Measurements from ENCODE around the gene FAM171A1. TPM values are rescaled to one million over a fixed set of nuclear protein-coding genes. Genes with fewer than 3 reads are reported as not detected.

FAM171A1 gene
- total and polyA plus RNA-seq, 2 donors (not counting 1 experiment from before 2014, with no cell fraction given) = 8.8 to 10.3 TPM

GRCh38 chr10:15329437-15329836 is 41.7 kb downstream of the FAM171A1 start:
- H3K4me3 ChIP-seq (replicated peaks in 1 of 4; ENCODE audit: control extremely low read depth in 1 of 4, insufficient read depth in 1 of 4, low read depth in 3 of 4, low read length in 4 of 4) = no peak overlapping the region
- TF ChIP-seq EZH2 (IDR thresholded peaks at IDR 0.05; ENCODE audit: low read length, missing control alignments) = no peak
- TF ChIP-seq CTCF (conservative IDR thresholded peaks at IDR 0.05 in 1 of 2, IDR thresholded peaks at IDR 0.05 in 1 of 2; ENCODE audit: low read depth in 1 of 2, low read length in 2 of 2) = no peak
- no peak overlapping the region for H2AFZ ChIP-seq (ENCODE audit: low read length)
- no peaks in the 10 kb centered on the region for H3K9me3 ChIP-seq (ENCODE audit: control insufficient read depth, insufficient read depth, low read depth, low read length)
- peaks cover 10% of the 10 kb centered on the region for H3K4me1 ChIP-seq (ENCODE audit: control insufficient read depth, extremely low read depth, insufficient read depth, low read length)
- no peaks in the 10 kb centered on the region for H3K79me2 ChIP-seq (ENCODE audit: control insufficient read depth, insufficient read depth, low read length)
- H3K27ac ChIP-seq (ENCODE audit: insufficient read depth, low read length) = no peak overlapping the region
- H3K4me2 ChIP-seq (ENCODE audit: extremely low read depth, insufficient read depth, low read length) = no peak overlapping the region
- no peak for DNase-seq (ENCODE audit: low read depth in 2 of 2)
- no peak overlapping the region for H3K9ac ChIP-seq (ENCODE audit: insufficient read depth, low read length)
- no peaks in the 10 kb centered on the region for H4K20me1 ChIP-seq (ENCODE audit: control insufficient read depth, extremely low read depth, insufficient read depth, low read length)
- no peaks in the 10 kb centered on the region for H3K36me3 ChIP-seq (ENCODE audit: control insufficient read depth, insufficient read depth, low read length)
- H3K27me3 ChIP-seq (ENCODE audit: control insufficient read depth, insufficient read depth, low read length) = no peaks in the 10 kb centered on the region

- no peak overlapping the region for H2AFZ ChIP-seq (ENCODE audit: low read length)
- H3K4me2 ChIP-seq (ENCODE audit: extremely low read depth, insufficient read depth, low read length) = no peak overlapping the region
- peaks cover 5% of the 10 kb centered on the region for H3K4me1 ChIP-seq (ENCODE audit: control insufficient read depth, extremely low read depth, insufficient read depth, low read length)
These were observed 45.2 kb downstream of the FAM171A1 start for GRCh38 chr10:15325944-15326284.

GRCh38 chr10:15325243-15325943 is 45.7 kb downstream of the FAM171A1 start:
- H4K20me1 ChIP-seq (ENCODE audit: control insufficient read depth, extremely low read depth, insufficient read depth, low read length) = no peaks in the 10 kb centered on the region
- H3K27me3 ChIP-seq (ENCODE audit: control insufficient read depth, insufficient read depth, low read length) = no peaks in the 10 kb centered on the region
- DNase-seq (ENCODE audit: low read depth in 2 of 2) = peak; percentile 77 to 91
- H3K4me2 ChIP-seq (ENCODE audit: extremely low read depth, insufficient read depth, low read length) = no peak overlapping the region
- H3K36me3 ChIP-seq (ENCODE audit: control insufficient read depth, insufficient read depth, low read length) = no peaks in the 10 kb centered on the region
- peaks cover 5% of the 10 kb centered on the region for H3K4me1 ChIP-seq (ENCODE audit: control insufficient read depth, extremely low read depth, insufficient read depth, low read length)
- H3K9ac ChIP-seq (ENCODE audit: insufficient read depth, low read length) = no peak overlapping the region
- no peak overlapping the region for H3K4me3 ChIP-seq (replicated peaks in 1 of 4; ENCODE audit: control extremely low read depth in 1 of 4, insufficient read depth in 1 of 4, low read depth in 3 of 4, low read length in 4 of 4)
- no peaks in the 10 kb centered on the region for H3K9me3 ChIP-seq (ENCODE audit: control insufficient read depth, insufficient read depth, low read depth, low read length)
- no peaks in the 10 kb centered on the region for H3K79me2 ChIP-seq (ENCODE audit: control insufficient read depth, insufficient read depth, low read length)
- TF ChIP-seq CTCF (conservative IDR thresholded peaks at IDR 0.05 in 1 of 2, IDR thresholded peaks at IDR 0.05 in 1 of 2; ENCODE audit: low read depth in 1 of 2, low read length in 2 of 2) (no peak), EZH2 (IDR thresholded peaks at IDR 0.05; ENCODE audit: low read length, missing control alignments) (no peak)
- no peak overlapping the region for H2AFZ ChIP-seq (ENCODE audit: low read length)
- no peak overlapping the region for H3K27ac ChIP-seq (ENCODE audit: insufficient read depth, low read length)

More at GRCh38 chr10:15325944-15326284, 45.2 kb downstream of the FAM171A1 start:
- no peaks in the 10 kb centered on the region for H3K36me3 ChIP-seq (ENCODE audit: control insufficient read depth, insufficient read depth, low read length)
- TF ChIP-seq CTCF (conservative IDR thresholded peaks at IDR 0.05 in 1 of 2, IDR thresholded peaks at IDR 0.05 in 1 of 2; ENCODE audit: low read depth in 1 of 2, low read length in 2 of 2) (no peak), EZH2 (IDR thresholded peaks at IDR 0.05; ENCODE audit: low read length, missing control alignments) (no peak)
- H3K4me3 ChIP-seq (replicated peaks in 1 of 4; ENCODE audit: control extremely low read depth in 1 of 4, insufficient read depth in 1 of 4, low read depth in 3 of 4, low read length in 4 of 4) = no peak overlapping the region
- DNase-seq (ENCODE audit: low read depth in 2 of 2) = no peak
- no peaks in the 10 kb centered on the region for H4K20me1 ChIP-seq (ENCODE audit: control insufficient read depth, extremely low read depth, insufficient read depth, low read length)
- H3K27ac ChIP-seq (ENCODE audit: insufficient read depth, low read length) = no peak overlapping the region
- no peak overlapping the region for H3K9ac ChIP-seq (ENCODE audit: insufficient read depth, low read length)
- H3K79me2 ChIP-seq (ENCODE audit: control insufficient read depth, insufficient read depth, low read length) = no peaks in the 10 kb centered on the region
- H3K27me3 ChIP-seq (ENCODE audit: control insufficient read depth, insufficient read depth, low read length) = no peaks in the 10 kb centered on the region
- no peaks in the 10 kb centered on the region for H3K9me3 ChIP-seq (ENCODE audit: control insufficient read depth, insufficient read depth, low read depth, low read length)

Measured in fibroblast of lung (primary cell).